GM21576 (cell line): ENCODE data around the gene SAMD13.

Source experiments
- ATAC-seq: cut with Tn5 transposase; IDR thresholded peaks from one replicate; pipeline ENCODE4 v1.9.1; 2021; ENCODE audit warnings: mild to moderate bottlenecking, moderate library complexity; ENCODE audit not compliant: unreplicated experiment

SAMD13 gene

GRCh38 chr1:84339503-84339902 is 38.0 kb downstream of the SAMD13 start:
- ATAC-seq = no peak

DNA sequence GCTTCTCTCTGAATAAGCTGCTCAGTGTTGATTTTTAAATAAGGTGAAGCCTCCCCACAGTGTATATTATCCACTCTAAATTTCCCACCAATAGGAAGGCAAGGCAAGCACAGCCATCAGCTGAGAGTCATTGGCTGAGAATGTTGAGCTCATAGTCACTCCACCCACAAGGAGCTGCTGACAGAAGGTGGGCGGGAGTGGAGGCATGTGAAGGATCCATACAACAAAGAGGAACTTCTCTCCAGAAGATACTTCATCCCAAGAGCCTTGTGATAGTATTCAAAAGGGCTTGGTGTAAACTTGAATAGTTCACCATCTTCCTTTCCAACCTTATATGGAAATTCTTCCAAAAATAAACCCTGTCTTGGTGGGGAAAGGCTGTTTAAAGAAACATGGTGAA is 42.8 kb downstream of the SAMD13 start:
- no peak for ATAC-seq

- ATAC-seq = no peak
Observed at GRCh38 chr1:84345220-84345619, 43.7 kb downstream of the SAMD13 start.

DNA sequence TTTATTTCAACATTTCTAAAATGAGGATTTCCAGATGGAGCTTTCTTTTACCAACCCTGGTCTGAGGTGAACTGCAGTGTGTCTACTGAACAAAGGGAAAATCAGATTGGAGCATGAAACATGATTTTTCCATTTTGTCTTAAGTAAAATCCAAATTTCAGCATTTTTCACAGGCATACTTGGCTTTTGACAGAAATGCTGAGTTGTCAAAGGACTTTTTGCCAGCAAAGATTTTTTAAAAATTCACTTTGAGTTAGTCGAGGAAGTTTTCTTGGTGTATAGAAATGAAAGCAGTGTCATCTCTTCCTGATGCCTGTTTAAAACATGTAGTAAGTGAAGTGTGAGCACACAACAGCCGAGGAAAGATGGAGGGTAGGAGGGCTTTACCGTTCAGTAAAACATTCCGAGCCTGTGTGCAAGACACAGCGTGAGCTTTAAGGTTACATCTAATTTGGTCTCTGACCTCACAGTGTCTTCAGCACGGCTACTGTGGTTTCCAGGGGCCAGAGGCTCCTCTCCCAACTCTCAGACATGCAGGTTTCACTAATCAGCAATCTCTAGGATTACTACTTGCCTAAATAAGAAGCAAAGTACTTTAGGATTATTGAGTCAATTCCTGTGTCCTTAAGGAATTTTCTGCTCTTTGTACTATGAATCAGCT is 45.9 kb downstream of the SAMD13 start:
- no peak for ATAC-seq

- ATAC-seq = no peak
Observed at GRCh38 chr1:84347932-84348555, 46.5 kb downstream of the SAMD13 start.

- no peak for ATAC-seq
Observed at GRCh38 chr1:84348759-84349158, 47.3 kb downstream of the SAMD13 start.

GRCh38 chr1:84350104-84350503 is 48.6 kb downstream of the SAMD13 start:
- no peak for ATAC-seq

DNA sequence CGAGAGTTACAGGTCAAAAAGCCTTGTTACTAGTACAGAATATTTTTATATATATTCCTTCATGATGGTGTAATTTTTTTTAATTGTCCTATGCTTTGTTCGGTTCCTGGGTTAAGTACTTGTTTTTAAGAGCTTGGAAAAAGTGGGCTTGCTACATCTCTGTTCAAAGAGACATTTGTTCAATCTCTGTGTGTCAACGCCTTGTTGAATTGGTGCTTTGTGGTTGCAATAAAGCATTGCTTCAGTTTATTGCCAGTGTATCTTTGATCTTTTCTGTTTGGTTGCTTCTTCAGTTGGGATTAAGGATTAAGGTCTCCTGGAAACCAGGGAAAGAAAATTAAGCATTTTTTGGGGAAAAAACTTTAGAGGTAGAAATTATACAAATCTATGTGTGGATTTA is 49.0 kb downstream of the SAMD13 start:
- ATAC-seq = no peak

GRCh38 chr1:84352298-84353106 is 51.0 kb downstream of the SAMD13 start:
- ATAC-seq = no peak

- no peak for ATAC-seq
Observed at GRCh38 chr1:84353695-84354094, 52.2 kb downstream of the SAMD13 start.

DNA sequence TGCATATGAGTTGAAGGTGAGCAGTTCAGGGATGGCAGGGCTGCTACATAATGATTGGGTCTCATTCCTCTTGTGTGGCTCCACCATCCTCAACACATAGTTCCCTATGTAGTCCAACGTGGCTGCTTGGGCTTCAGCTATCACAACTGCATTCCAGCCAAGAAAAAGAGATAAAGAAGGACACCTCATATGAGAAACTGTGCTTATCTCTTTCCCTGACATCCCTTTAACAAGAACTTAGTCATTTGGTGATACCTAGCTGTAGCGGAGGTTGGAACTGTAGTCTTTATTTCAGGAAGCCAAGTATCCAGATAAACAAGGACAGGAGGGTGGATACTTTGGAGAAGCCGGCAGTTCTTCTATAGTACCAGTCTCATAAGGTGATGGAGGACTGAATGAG is 54.0 kb downstream of the SAMD13 start:
- no peak for ATAC-seq

DNA sequence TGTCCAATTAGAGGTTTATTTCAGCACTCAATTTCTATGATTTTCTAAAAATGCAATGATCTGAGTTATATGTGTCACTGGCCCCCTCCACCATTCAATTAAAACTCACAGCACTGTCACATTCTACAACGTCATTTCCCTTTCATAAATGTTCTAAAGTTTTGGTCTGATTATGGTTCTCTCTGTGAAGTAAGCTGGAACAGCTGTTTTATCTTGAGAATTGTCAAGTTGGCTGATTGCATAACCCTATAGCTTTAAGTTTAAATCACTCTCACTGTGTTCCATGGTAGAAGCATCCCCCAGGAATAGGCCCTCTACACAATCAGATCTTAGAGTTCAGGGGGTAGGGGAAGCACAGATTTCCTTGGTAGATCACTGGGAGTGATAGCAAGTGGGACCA is 55.4 kb downstream of the SAMD13 start:
- no peak for ATAC-seq

- ATAC-seq = no peak
Observed at GRCh38 chr1:84358695-84359094, 57.2 kb downstream of the SAMD13 start.

DNA sequence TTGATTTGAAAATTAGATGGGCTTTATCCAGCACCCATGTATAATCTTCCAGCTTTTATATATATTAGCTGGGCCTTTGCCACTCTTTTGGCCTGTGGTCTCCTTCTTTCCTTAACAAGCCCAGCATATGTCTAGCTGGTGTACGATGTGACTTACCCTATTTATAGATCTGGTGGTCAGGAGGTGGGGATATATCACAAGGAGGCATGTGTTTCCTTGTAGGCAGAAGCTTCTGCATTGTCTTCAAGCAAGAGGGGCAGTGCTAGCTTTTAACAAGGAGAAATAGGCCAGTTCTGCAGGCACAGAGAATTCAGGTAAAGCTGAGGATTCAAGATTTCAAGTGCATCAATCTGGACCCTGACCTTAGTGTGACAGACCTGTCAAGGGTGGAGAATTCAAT is 58.8 kb downstream of the SAMD13 start:
- no peak for ATAC-seq

DNA sequence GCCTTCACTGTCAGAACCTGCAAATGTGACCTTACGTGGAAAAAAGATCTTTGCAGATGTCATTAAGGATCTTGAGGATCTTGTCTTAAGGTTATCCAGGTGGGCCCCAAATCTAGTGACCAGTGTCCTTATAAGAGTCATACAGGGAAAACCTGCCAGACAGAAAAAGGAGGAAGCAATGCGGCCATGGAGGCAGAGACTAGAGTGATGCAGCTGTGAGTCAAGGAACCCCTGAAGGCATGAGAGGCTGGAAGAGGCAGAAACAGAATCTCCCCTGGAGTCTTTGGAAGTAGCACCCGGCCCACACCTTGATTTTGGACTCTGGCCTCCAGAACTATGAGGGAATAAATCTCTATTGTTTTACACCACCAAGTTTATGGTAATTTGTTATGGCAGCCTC is 60.3 kb downstream of the SAMD13 start:
- ATAC-seq = no peak

- ATAC-seq = no peak
Observed at GRCh38 chr1:84363019-84363418, 61.5 kb downstream of the SAMD13 start.

DNA sequence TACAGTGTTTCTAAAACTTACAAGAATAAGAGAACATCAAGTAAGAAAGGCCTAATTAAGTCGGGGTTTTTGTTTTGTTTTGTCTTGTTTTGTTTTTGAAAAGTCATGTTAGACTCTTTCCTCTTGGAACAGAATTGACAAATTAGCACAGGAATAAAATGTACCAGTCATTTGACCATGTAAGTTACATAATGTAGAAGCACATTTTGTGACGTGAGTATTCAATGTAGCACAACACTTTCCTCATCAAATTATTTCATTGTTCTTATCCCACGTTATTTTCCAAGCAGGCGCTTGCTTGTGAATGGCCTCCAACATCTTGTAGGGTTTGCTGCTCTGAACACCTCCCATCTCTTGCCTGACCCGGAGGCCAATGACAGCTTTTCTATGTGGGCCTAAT is 62.1 kb downstream of the SAMD13 start:
- ATAC-seq = no peak

- ATAC-seq = no peak
Observed at GRCh38 chr1:84365225-84366221, 64.0 kb downstream of the SAMD13 start.

GRCh38 chr1:84366786-84367185 is 65.3 kb downstream of the SAMD13 start:
- no peak for ATAC-seq

GRCh38 chr1:84367219-84367618 is 65.7 kb downstream of the SAMD13 start:
- no peak for ATAC-seq

- ATAC-seq = no peak
Observed at GRCh38 chr1:84368441-84368840, 66.9 kb downstream of the SAMD13 start.
